ENCODE measurements around the gene PDE7B.

- TF ChIP-seq POLR2AphosphoS5 (IDR thresholded peaks at IDR 0.05; ENCODE audit: low read depth, low read length) (no peak), TAF1 (IDR thresholded peaks at IDR 0.05; ENCODE audit: borderline replicate concordance, insufficient read depth, low read length) (no peak), SIN3A (IDR thresholded peaks at IDR 0.05; ENCODE audit: borderline replicate concordance, insufficient read depth, low read length) (no peak), FOXP2 (optimal IDR thresholded peaks at IDR 0.05; ENCODE audit: borderline replicate concordance, extremely low read depth, extremely low read length, insufficient read depth) (no peak)
- TF ChIP-seq, protein P1, sequence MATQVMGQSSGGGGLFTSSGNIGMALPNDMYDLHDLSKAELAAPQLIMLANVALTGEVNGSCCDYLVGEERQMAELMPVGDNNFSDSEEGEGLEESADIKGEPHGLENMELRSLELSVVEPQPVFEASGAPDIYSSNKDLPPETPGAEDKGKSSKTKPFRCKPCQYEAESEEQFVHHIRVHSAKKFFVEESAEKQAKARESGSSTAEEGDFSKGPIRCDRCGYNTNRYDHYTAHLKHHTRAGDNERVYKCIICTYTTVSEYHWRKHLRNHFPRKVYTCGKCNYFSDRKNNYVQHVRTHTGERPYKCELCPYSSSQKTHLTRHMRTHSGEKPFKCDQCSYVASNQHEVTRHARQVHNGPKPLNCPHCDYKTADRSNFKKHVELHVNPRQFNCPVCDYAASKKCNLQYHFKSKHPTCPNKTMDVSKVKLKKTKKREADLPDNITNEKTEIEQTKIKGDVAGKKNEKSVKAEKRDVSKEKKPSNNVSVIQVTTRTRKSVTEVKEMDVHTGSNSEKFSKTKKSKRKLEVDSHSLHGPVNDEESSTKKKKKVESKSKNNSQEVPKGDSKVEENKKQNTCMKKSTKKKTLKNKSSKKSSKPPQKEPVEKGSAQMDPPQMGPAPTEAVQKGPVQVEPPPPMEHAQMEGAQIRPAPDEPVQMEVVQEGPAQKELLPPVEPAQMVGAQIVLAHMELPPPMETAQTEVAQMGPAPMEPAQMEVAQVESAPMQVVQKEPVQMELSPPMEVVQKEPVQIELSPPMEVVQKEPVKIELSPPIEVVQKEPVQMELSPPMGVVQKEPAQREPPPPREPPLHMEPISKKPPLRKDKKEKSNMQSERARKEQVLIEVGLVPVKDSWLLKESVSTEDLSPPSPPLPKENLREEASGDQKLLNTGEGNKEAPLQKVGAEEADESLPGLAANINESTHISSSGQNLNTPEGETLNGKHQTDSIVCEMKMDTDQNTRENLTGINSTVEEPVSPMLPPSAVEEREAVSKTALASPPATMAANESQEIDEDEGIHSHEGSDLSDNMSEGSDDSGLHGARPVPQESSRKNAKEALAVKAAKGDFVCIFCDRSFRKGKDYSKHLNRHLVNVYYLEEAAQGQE (IDR thresholded peaks at IDR 0.05; ENCODE audit: insufficient read depth in 1 of 2, low read depth in 2 of 2, low read length in 2 of 2), result no peak
Measured at GRCh38 chr6:136083540-136083939, 232.0 kb downstream of the PDE7B start.

Data from PFSK-1 (cell line).